HT1080 (cell line): ENCODE data around the gene FTCDNL1. TPM values are rescaled to one million over a fixed set of nuclear protein-coding genes. Genes with fewer than 3 reads are reported as not detected.

Experiments
- DNase-seq: peaks from one replicate; pipeline ENCODE4 v3.0.0-alpha.2; 2015; ENCODE audit warnings: low read depth
- polyA plus RNA-seq, 2 experiments: library from polyadenylated mRNA; depleted of rRNA; stranded (reverse); fragments of >200 nt; gene quantifications; 2 replicates each; pipeline ENCODE4 v1.2.3, GENCODE V29; 2015
- total RNA-seq: library from RNA; depleted of rRNA; stranded (reverse); fragments of >200 nt; shearing (Covaris generic); gene quantifications from 2 replicates; pipeline ENCODE4 v1.2.3, GENCODE V29; 2014; rRNA removed

Gene FTCDNL1
- 0.43 and 2.0 TPM in 2 replicates for total RNA-seq
- polyA plus RNA-seq (2015; cell fraction: cytosol; rRNA removed) = 2.2 and 2.8 TPM in 2 replicates
- polyA plus RNA-seq (2015; cell fraction: nucleus; rRNA removed) = 0.75 and 1.8 TPM in 2 replicates

GRCh38 chr2:199850718-199851500 lies at the start of gene FTCDNL1:
Gene FTCDNL1, minus strand, starts transcription at chr2:199851192. Its CDS starts 2,230 bp downstream, at chr2:199848962.
- DNase-seq = peak; percentile 58

GRCh38 chr2:199896617-199897016 lies 45.6 kb upstream of the FTCDNL1 start:
- DNase-seq = no peak

GRCh38 chr2:199895406-199895805 lies 44.4 kb upstream of the FTCDNL1 start:
- DNase-seq = no peak

DNA sequence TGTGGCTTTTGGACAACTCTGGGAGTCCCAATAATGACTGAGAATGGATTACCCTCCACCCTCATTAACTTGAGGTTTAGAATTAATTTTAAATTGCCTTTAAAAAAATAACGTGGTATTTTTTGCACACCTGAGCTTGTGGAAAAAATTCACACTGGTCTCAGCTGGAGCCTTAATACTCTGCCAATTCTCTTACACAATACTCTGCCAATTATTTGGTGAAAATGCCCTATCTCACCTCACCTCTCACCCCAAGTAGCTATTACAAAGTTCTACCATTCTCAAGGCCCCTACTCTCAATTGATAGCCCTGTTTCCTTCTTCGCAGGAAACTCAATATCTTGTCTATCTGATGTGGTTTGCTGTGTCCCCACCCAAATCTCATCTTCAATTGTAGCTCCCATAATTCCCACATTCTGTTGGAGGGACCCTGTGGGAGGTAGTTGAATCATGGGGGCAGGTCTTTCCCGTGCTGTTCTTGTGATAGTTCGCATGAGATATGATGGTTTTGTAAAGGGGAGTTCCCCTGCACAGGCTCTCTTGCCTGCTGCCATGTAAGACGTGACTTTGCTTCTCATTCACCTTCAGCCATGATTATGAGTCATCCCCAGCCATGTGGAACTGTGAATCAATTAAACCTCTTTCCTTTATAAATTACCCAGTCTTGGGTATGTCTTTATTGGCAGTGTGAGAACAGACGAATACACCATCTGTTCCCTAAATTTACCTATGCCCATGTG lies 32.7 kb upstream of the FTCDNL1 start:
- DNase-seq = peak; percentile 8

- no peak for DNase-seq
These were observed 31.7 kb upstream of the FTCDNL1 start for GRCh38 chr2:199882667-199883066.

DNA sequence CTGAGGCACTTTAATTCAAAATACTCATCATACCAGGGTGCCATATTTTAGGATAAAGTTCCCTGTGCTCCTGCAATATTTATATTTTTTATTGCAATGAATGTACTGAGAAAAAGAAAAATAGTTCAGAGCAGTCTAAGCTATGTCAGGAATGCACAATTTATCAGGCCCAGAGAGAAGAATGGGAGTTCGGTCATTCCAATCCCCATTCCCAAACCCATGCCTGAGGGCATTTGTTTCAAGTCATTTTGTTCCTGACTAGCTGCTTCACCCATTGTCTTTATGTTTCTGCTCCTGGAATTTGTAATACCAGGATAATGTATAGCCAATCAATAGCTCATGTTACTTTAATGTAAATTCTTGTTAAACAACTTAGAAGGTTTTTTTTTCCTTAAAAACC lies 24.4 kb upstream of the FTCDNL1 start:
- no peak for DNase-seq

DNA sequence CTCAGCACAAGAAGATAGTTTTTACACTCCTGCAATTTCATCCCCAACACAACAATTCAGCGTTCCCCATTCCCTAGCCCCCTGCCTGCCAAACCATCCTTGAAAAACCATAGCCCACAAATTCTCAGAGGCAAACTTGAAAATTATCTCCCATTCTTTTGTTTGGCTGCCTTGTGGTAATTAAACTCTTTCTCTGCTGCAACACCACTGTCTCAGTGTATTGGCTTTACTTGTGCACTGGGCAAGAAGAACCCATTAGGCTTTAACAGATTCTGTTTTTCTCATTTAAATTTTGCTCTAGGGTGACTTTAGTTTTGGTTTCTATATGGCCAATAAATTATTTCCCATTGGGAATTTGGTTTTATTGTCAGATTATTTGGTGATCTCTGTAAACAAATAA lies 23.2 kb upstream of the FTCDNL1 start:
- DNase-seq = no peak

GRCh38 chr2:199870581-199870980 lies 19.6 kb upstream of the FTCDNL1 start:
- DNase-seq = no peak

GRCh38 chr2:199869653-199870052 lies 18.7 kb upstream of the FTCDNL1 start:
- DNase-seq = no peak

- DNase-seq = no peak
These were observed 18.2 kb upstream of the FTCDNL1 start for GRCh38 chr2:199869227-199869541.

GRCh38 chr2:199868431-199869226 lies 17.6 kb upstream of the FTCDNL1 start:
- DNase-seq = no peak

GRCh38 chr2:199865905-199866304 lies 14.9 kb upstream of the FTCDNL1 start:
- no peak for DNase-seq

GRCh38 chr2:199862788-199863187 lies 11.8 kb upstream of the FTCDNL1 start:
- DNase-seq = no peak

DNA sequence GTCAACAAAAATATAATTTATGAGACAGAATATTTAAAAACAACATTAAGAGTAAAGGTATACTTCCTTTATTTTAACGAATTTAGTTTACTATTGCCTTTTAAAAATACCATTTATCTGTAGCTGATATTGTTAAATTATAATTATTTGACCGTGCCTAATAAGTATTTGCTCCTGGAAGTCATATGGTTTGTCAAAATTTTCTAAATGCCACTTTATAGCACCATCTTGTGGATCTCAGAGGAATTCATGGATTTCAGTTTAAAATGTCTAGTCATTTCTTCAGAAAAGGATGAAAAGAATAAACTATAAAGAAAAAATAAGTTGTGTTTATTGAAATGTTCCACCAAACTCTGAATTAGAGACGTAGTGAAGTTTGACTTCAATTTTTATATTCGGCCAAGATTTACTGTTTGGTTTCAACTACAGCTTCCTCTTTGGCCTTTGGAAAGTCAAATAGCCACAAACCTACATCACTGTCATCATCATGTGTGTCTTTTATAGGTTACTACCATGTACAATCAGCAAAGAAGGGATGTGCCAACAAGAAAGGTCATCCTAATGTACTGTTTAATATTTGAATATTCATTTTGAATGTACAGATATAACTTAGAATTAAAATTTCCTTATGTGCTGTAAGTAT lies 10.3 kb upstream of the FTCDNL1 start:
- no peak for DNase-seq

DNA sequence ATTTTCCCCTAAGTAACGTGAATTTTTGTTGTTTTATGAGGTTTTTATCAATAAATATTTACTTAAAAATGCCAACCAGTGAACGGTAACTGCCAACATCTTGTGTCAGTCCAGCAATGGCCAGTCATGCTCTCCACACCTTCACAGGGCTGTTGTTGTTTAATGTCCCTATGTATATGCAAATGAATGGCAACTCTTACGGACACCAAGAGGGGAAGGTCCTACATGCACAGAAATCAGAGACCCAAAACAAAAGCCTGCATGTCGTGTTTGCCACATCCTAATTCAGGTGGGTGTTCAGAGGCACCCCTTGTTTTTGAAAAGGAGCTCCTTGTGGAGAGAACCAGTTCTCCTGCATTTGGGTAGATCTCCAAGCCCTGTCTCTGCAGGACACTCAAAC lies 4.8 kb upstream of the FTCDNL1 start:
- no peak for DNase-seq

GRCh38 chr2:199851883-199852282 lies 891 bp upstream of the FTCDNL1 start:
- no peak for DNase-seq

GRCh38 chr2:199851501-199851810 lies 464 bp upstream of the FTCDNL1 start:
- DNase-seq = no peak

DNA sequence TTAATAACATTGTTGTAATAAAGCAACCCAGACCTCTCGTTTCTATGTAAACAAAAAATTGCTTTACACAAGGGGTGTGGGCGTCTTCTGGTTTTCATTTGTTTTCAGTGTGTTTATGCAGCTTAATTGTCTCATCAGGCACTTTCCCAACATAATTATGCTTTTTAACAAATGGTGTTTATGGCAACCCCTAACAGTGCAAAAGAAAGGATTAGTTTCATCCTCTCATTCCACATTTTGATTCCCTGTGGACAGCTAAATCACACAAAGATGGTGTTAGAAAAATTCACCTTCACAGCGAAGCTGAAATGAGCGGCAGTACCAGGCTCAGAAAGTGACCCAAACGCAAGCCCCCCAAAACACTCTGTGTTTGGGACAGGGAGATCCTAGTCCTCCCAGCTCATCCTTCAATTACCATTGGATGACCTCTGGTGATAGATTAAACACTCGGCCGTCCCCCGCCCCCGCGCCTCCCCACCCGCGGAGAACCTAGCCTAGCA lies 724 bp downstream of the FTCDNL1 start:
- no peak for DNase-seq

DNA sequence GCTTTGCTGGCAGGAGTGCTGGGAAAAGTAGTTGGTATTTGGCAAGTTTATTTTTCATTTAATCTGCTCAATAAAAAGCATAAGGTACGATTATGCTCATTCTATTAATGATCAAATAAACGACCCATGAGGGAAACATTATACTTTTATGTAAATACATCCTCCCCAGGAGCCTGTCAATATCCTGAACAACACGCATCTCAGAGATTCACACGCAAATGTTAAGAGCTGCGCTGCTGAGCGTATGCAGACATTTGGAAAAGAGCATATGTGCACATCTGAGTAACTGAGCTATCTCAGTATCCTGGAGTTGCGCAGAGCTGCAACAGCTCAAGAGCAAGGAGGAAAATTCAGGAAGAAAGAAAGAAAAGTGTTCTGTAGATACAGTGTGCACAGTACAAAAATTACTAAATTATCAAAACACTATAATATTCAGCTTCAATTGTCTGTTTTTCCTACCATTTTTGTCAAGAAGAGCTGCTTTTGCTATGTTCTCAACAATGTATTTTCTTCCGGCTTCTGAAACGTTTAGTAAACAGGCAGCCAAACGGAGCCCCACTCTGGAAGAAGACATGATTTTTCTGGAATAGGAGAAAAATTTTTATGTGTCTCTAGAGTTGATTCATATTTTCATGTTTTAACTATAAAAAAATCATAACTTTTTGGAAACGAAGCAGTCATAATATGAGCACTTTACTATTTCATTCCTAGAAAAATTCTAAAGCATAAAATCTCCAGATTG lies 2.4 kb downstream of the FTCDNL1 start:
- DNase-seq = no peak

GRCh38 chr2:199847181-199847864 lies 3.7 kb downstream of the FTCDNL1 start:
- DNase-seq = no peak
